ENCODE data around the gene RNASE9.

DNA sequence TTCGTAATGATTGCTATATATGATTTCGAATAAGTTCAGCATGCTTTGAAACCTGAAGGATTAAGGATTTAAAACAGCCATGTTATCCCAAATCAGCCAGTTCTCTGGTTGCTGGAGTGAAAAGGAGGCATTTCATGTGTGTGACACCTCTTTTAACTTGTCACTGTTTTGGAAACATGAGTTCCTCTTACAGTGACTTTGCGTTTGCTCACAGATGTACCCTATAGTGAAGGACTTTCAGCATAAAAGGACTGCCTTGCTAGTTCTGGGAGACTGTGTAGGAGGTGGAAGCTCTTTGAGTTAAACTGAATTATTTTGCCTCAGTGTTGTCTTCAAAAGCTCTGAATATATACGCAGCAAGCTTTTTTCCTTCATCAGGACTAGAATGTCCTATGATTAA lies 19.4 kb upstream of the RNASE9 start:
- TF ChIP-seq, protein P1, sequence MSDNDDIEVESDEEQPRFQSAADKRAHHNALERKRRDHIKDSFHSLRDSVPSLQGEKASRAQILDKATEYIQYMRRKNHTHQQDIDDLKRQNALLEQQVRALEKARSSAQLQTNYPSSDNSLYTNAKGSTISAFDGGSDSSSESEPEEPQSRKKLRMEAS (IDR thresholded peaks at IDR 0.05; ENCODE audit: low read depth, low read length), result no peak
- TF ChIP-seq, protein P2, sequence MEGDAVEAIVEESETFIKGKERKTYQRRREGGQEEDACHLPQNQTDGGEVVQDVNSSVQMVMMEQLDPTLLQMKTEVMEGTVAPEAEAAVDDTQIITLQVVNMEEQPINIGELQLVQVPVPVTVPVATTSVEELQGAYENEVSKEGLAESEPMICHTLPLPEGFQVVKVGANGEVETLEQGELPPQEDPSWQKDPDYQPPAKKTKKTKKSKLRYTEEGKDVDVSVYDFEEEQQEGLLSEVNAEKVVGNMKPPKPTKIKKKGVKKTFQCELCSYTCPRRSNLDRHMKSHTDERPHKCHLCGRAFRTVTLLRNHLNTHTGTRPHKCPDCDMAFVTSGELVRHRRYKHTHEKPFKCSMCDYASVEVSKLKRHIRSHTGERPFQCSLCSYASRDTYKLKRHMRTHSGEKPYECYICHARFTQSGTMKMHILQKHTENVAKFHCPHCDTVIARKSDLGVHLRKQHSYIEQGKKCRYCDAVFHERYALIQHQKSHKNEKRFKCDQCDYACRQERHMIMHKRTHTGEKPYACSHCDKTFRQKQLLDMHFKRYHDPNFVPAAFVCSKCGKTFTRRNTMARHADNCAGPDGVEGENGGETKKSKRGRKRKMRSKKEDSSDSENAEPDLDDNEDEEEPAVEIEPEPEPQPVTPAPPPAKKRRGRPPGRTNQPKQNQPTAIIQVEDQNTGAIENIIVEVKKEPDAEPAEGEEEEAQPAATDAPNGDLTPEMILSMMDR (IDR thresholded peaks at IDR 0.05; ENCODE audit: low read depth, low read length), result no peak

Data from NB4 (cell line).